ENCODE measurements around the gene ZNF576. TPM values are rescaled to one million over a fixed set of nuclear protein-coding genes. Genes with fewer than 3 reads are reported as not detected.

ZNF576 gene
- total and polyA plus RNA-seq, 2 donors (not counting 1 experiment from before 2014, with no cell fraction given), result 7.9 to 17.3 TPM

DNA sequence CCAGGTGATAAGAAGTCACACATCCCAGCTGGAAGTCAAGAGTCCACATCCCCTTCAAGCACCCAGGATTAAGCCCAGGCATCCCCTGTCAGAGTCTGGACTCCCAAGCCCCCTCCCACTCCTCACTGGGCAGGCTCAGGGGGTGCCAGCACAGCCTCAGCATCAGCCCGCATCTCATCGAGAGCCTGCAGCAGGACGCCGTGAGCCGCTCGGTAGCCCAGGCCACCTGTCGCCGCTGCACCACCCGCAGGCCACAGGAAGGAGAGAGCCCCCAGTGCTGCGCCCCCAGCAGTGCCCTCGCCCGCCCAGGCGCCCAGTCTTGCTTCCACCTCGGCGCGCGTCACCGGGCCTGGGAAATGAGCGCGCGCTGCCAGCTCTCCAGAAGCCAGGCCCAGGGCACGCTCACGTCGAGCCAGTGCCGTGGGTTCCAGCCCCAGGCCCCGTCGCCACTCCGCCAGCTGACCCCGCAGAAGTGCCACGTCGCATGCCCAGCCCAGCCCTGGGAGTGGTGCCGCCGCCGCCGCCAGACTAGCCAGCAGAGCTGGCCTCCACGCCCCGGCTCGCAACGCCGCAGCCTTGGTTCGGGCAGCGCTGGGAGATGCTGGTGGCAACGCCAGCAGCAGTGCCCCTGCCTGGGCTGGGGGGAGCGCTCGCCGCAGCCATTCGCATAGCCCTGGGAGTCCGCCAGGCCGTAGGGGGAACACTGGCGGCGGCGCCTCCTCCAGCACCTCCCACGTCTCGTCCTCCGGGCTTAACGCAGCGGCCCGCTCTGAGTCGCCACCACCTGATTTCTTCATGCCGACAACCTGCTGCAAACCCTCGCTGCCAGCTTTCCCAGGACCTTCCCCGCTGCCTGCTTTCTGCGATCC lies 4.3 kb upstream of the ZNF576 start:
- POLR2A ChIA-PET, result no interaction called here
- TF ChIP-seq, protein P1, sequence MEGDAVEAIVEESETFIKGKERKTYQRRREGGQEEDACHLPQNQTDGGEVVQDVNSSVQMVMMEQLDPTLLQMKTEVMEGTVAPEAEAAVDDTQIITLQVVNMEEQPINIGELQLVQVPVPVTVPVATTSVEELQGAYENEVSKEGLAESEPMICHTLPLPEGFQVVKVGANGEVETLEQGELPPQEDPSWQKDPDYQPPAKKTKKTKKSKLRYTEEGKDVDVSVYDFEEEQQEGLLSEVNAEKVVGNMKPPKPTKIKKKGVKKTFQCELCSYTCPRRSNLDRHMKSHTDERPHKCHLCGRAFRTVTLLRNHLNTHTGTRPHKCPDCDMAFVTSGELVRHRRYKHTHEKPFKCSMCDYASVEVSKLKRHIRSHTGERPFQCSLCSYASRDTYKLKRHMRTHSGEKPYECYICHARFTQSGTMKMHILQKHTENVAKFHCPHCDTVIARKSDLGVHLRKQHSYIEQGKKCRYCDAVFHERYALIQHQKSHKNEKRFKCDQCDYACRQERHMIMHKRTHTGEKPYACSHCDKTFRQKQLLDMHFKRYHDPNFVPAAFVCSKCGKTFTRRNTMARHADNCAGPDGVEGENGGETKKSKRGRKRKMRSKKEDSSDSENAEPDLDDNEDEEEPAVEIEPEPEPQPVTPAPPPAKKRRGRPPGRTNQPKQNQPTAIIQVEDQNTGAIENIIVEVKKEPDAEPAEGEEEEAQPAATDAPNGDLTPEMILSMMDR (IDR thresholded peaks at IDR 0.05), result no peak
- no peak for TF ChIP-seq EZH2 (IDR thresholded peaks at IDR 0.05; ENCODE audit: borderline replicate concordance, insufficient read depth, low read depth, low read length, poor library complexity, severe bottlenecking)
- no peak overlapping the region for H2AFZ ChIP-seq (ENCODE audit: insufficient read depth, low read depth, low read length, poor library complexity, severe bottlenecking)
- peaks cover 5% of the 10 kb centered on the region for H4K20me1 ChIP-seq (ENCODE audit: control insufficient read depth, insufficient read depth, low read length, poor library complexity, severe bottlenecking)
- intact Hi-C loops (cut with micrococcal nuclease), result no loop called here
- Mint-ChIP-seq H3K27ac (peak overlapping the region; percentile 26), H3K27me3 (no peaks in the 10 kb centered on the region), H3K4me3 (no peak overlapping the region), H3K9me3 (ENCODE audit: insufficient read depth) (no peaks in the 10 kb centered on the region), H3K4me1 (peaks cover 44% of the 10 kb centered on the region)
- 98% methylated on average over 63 of the region's 63 CpGs for WGBS (ENCODE audit: insufficient coverage)
- H3K9me3 ChIP-seq (ENCODE audit: control extremely low read depth in 1 of 3, control insufficient read depth in 2 of 3, insufficient read depth in 1 of 3, low read length in 2 of 3), result no peaks in the 10 kb centered on the region
- CTCF ChIA-PET, result interaction anchor here (0.6 to 7.5 kb wide), 3 partner anchors 36 to 74 kb away, joined by 3 to 126 read pairs (median 5); no protein-coding TSS in a partner anchor
- no peak for DNase-seq
- H3K4me3 ChIP-seq (ENCODE audit: control extremely low read depth in 1 of 5, extremely low read depth in 1 of 5, insufficient read depth in 1 of 5, low read depth in 2 of 5, low read length in 4 of 5), result no peak overlapping the region
- H3K27ac ChIP-seq (ENCODE audit: low read length in 2 of 2), result no peak overlapping the region
- H3K9ac ChIP-seq (ENCODE audit: low read length), result no peak overlapping the region
- H3K79me2 ChIP-seq (ENCODE audit: control insufficient read depth, insufficient read depth, low read length), result peaks cover 38% of the 10 kb centered on the region
- H3K36me3 ChIP-seq (replicated peaks in 1 of 2; ENCODE audit: control extremely low read depth in 1 of 2, control insufficient read depth in 1 of 2, extremely low read depth in 1 of 2, insufficient read depth in 2 of 2, low read length in 1 of 2), result peaks cover 0 to 18% of the 10 kb centered on the region in 2 experiments
- no peaks in the 10 kb centered on the region for H3K27me3 ChIP-seq (replicated peaks in 1 of 4; ENCODE audit: control extremely low read depth in 1 of 4, control insufficient read depth in 3 of 4, insufficient read depth in 4 of 4, low read length in 3 of 4)
- H3K4me1 ChIP-seq (ENCODE audit: control insufficient read depth in 2 of 2, insufficient read depth in 2 of 2, low read length in 2 of 2), result peaks cover 16 to 46% of the 10 kb centered on the region in 2 donors
- ATAC-seq (ENCODE audit: low read depth), result no peak
- H3K4me2 ChIP-seq (replicated peaks; ENCODE audit: low read depth, low read length, poor library complexity, severe bottlenecking), result no peak overlapping the region

DNA sequence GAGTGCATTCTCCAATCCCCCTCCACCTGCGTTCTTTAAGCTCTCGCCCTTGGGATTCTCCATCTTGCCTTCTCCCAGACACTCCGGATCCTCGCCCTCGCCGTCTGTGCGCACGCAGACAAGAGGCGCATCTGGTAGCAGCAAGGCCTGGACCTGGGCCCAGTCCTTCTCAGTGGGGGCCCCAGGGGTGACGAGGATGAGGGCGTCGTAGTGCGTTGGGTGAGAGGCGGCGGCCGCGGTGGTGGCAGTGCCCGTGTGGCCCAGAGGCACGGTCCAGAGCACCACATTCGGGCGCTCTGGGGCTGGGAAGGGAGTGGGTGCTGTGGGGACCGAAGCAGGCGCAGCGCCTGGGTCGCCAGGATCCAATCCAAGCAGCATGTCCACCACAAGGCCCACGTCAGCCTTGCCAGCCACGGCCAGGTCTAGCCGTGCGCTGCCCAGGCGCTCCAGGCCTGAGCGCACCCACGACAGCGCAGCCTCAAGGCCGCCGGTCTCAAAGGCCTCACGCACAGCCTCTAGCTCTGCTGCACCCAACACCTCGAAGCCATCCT lies 3.5 kb upstream of the ZNF576 start:
- CTCF ChIA-PET, result interaction anchor here (1.1 to 7.5 kb wide), 3 partner anchors 37 to 146 kb away, joined by 3 to 126 read pairs (median 5); no protein-coding TSS in a partner anchor
- no peak for DNase-seq
- Mint-ChIP-seq H3K4me1 (peaks cover 51% of the 10 kb centered on the region), H3K27me3 (no peaks in the 10 kb centered on the region), H3K9me3 (ENCODE audit: insufficient read depth) (no peaks in the 10 kb centered on the region), H3K4me3 (peak overlapping the region; percentile 40), H3K27ac (peak overlapping the region; percentile 26)
- H2AFZ ChIP-seq (ENCODE audit: insufficient read depth, low read depth, low read length, poor library complexity, severe bottlenecking), result no peak overlapping the region
- ATAC-seq (ENCODE audit: low read depth), result no peak
- TF ChIP-seq, protein P1 (IDR thresholded peaks at IDR 0.05), result no peak
- no peak for TF ChIP-seq EZH2 (IDR thresholded peaks at IDR 0.05; ENCODE audit: borderline replicate concordance, insufficient read depth, low read depth, low read length, poor library complexity, severe bottlenecking)
- H4K20me1 ChIP-seq (ENCODE audit: control insufficient read depth, insufficient read depth, low read length, poor library complexity, severe bottlenecking), result peaks cover 5% of the 10 kb centered on the region
- H3K4me1 ChIP-seq (ENCODE audit: control insufficient read depth in 2 of 2, insufficient read depth in 2 of 2, low read length in 2 of 2), result peaks cover 23 to 53% of the 10 kb centered on the region in 2 donors
- 98% methylated on average over 30 of the region's 37 CpGs for WGBS (ENCODE audit: insufficient coverage)
- H3K4me2 ChIP-seq (replicated peaks; ENCODE audit: low read depth, low read length, poor library complexity, severe bottlenecking), result no peak overlapping the region
- POLR2A ChIA-PET, result no interaction called here
- no peak overlapping the region for H3K9ac ChIP-seq (ENCODE audit: low read length)
- H3K79me2 ChIP-seq (ENCODE audit: control insufficient read depth, insufficient read depth, low read length), result peaks cover 46% of the 10 kb centered on the region
- intact Hi-C loops (cut with micrococcal nuclease), result no loop called here
- H3K27me3 ChIP-seq (replicated peaks in 1 of 4; ENCODE audit: control extremely low read depth in 1 of 4, control insufficient read depth in 3 of 4, insufficient read depth in 4 of 4, low read length in 3 of 4), result no peaks in the 10 kb centered on the region
- no peak overlapping the region for H3K4me3 ChIP-seq (ENCODE audit: control extremely low read depth in 1 of 5, extremely low read depth in 1 of 5, insufficient read depth in 1 of 5, low read depth in 2 of 5, low read length in 4 of 5)
- no peak overlapping the region for H3K27ac ChIP-seq (ENCODE audit: low read length in 2 of 2)
- peaks cover 0 to 18% of the 10 kb centered on the region in 2 experiments for H3K36me3 ChIP-seq (replicated peaks in 1 of 2; ENCODE audit: control extremely low read depth in 1 of 2, control insufficient read depth in 1 of 2, extremely low read depth in 1 of 2, insufficient read depth in 2 of 2, low read length in 1 of 2)
- no peaks in the 10 kb centered on the region for H3K9me3 ChIP-seq (ENCODE audit: control extremely low read depth in 1 of 3, control insufficient read depth in 2 of 3, insufficient read depth in 1 of 3, low read length in 2 of 3)
